ENCODE data around the gene REV3L. TPM values are rescaled to one million over a fixed set of nuclear protein-coding genes. Genes with fewer than 3 reads are reported as not detected.

Gene REV3L
- total RNA-seq, 1 donor from 2014 or later: 22.2 TPM

DNA sequence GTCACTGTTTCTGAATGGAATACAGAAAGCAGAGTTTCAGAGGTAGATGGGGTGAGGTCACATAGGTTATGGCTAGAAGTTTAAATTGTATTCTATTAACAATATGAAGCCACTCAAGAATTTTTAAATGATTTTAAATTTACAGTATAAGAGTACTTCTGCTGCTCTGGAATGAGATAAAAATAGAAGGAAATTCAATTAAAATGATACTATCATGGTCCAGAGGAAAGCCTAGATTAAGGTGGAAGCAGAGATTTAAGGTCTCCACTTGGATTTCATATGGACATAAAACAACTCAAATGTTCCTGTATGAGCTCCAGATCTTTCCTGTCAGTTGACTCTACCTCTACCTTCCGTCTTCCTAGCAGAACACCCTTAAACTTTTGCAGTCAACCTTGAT is 68.6 kb downstream of the REV3L start:
- Mint-ChIP-seq H3K4me3 (no peak overlapping the region), H3K9me3 (no peaks in the 10 kb centered on the region), H3K27ac (ENCODE audit: unreplicated experiment) (no peak overlapping the region), H3K36me3 (ENCODE audit: low read depth) (no peaks in the 10 kb centered on the region), H3K27me3 (ENCODE audit: low read depth) (no peaks in the 10 kb centered on the region), H3K4me1 (peaks cover 3% of the 10 kb centered on the region)
- no peak for TF ChIP-seq CTCF (conservative IDR thresholded peaks at IDR 0.05)
- DNase-seq (ENCODE audit: low read depth, low spot score): no peak

DNA sequence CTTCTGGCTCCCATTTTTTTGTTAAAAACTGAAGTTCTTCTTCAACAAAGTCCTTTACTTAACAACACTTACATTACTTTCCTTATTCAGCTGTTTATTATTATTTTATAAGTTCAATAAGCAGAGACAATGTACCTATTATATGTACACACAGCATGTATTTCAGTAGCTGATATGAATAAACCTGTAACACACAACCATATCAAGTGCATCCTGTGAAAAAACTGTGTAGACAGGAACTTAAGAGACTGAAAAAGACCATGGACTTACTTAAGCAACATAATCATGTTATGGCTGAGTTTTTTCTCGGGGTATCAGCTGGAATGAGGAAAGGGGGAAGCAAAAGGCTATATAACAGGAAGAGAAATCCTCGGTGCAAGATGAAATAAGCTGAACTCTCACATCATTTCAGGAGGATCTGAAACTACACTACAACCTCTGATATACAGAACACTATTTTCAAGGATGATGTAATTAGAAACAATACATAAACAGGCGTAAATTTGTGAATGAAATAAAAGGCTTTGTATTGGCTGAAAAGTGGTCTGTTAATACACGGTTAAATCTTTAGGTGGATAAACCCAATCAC is 70.9 kb downstream of the REV3L start:
- no peak for TF ChIP-seq CTCF (conservative IDR thresholded peaks at IDR 0.05)
- no peak overlapping the region for H3K27ac Mint-ChIP-seq (ENCODE audit: unreplicated experiment)
- DNase-seq (ENCODE audit: low read depth, low spot score): no peak
- no peak overlapping the region for H3K4me3 Mint-ChIP-seq
- H3K4me1 Mint-ChIP-seq: peaks cover under 1% of the 10 kb centered on the region
- H3K27me3 Mint-ChIP-seq (ENCODE audit: low read depth): no peaks in the 10 kb centered on the region
- H3K36me3 Mint-ChIP-seq (ENCODE audit: low read depth): peaks cover 3% of the 10 kb centered on the region
- no peaks in the 10 kb centered on the region for H3K9me3 Mint-ChIP-seq

GRCh38 chr6:111411046-111411445 is 72.0 kb downstream of the REV3L start:
- H3K27me3 Mint-ChIP-seq (ENCODE audit: low read depth): no peaks in the 10 kb centered on the region
- peaks cover 4% of the 10 kb centered on the region for H3K36me3 Mint-ChIP-seq (ENCODE audit: low read depth)
- no peak for DNase-seq (ENCODE audit: low read depth, low spot score)
- H3K9me3 Mint-ChIP-seq: no peaks in the 10 kb centered on the region
- no peak for TF ChIP-seq CTCF (conservative IDR thresholded peaks at IDR 0.05)
- no peak overlapping the region for H3K4me3 Mint-ChIP-seq
- no peaks in the 10 kb centered on the region for H3K4me1 Mint-ChIP-seq
- H3K27ac Mint-ChIP-seq (ENCODE audit: unreplicated experiment): no peak overlapping the region

- H3K4me1 Mint-ChIP-seq: no peaks in the 10 kb centered on the region
- no peaks in the 10 kb centered on the region for H3K27me3 Mint-ChIP-seq (ENCODE audit: low read depth)
- peaks cover 4% of the 10 kb centered on the region for H3K36me3 Mint-ChIP-seq (ENCODE audit: low read depth)
- no peak overlapping the region for H3K4me3 Mint-ChIP-seq
- H3K27ac Mint-ChIP-seq (ENCODE audit: unreplicated experiment): no peak overlapping the region
- no peak for TF ChIP-seq CTCF (conservative IDR thresholded peaks at IDR 0.05)
- DNase-seq (ENCODE audit: low read depth, low spot score): no peak
- no peaks in the 10 kb centered on the region for H3K9me3 Mint-ChIP-seq
Measured at GRCh38 chr6:111410371-111410770, 72.6 kb downstream of the REV3L start.

GRCh38 chr6:111409430-111409829 is 73.6 kb downstream of the REV3L start:
- DNase-seq (ENCODE audit: low read depth, low spot score): no peak
- no peak for TF ChIP-seq CTCF (conservative IDR thresholded peaks at IDR 0.05)
- Mint-ChIP-seq H3K27me3 (ENCODE audit: low read depth) (no peaks in the 10 kb centered on the region), H3K4me1 (no peaks in the 10 kb centered on the region), H3K4me3 (no peak overlapping the region), H3K27ac (ENCODE audit: unreplicated experiment) (no peak overlapping the region), H3K9me3 (no peaks in the 10 kb centered on the region), H3K36me3 (ENCODE audit: low read depth) (peaks cover 6% of the 10 kb centered on the region)
